ENCODE data around the gene APOA4. TPM values are rescaled to one million over a fixed set of nuclear protein-coding genes. Genes with fewer than 3 reads are reported as not detected.

The APOA4 gene
- total RNA-seq, 2 donors from 2014 or later, result not detected

DNA sequence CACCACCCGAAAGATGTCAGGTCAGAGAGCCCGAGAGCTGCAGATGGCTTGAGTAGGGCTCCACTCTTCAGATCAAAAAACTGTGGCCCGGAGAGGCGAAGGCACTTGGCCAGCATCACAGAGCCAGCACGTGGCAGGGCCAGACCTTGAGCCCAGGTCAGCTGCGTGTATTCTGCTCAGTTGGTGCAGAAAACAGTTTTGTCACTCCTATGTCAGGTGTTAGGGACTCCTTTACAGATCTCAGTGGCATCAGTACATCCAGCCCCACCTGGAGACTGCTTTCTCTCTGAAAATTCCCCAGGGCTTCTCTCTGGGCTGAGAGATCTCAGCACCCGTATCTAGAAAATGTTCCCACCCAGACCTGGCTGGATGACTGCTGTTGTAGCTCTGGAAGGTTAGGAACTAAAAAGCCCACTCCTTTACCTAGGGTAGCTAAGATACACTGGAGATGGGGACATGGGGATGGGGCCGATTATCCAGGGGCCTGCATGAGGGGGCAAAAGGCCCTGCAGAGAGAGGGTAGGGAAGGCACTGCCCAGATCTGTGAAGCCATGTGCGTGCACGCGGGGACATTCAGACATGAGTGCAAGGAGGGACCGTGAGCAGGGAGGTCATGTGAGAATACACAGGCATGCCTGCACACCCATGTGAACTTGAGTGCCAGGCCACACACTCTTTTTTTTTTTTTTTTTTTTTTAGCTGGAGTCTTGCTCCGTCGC is 10.9 kb upstream of the APOA4 start:
- intact Hi-C loops (cut with DNase I, micrococcal nuclease), result no loop called here
- no peak for ATAC-seq
- DNase-seq, result no peak

DNA sequence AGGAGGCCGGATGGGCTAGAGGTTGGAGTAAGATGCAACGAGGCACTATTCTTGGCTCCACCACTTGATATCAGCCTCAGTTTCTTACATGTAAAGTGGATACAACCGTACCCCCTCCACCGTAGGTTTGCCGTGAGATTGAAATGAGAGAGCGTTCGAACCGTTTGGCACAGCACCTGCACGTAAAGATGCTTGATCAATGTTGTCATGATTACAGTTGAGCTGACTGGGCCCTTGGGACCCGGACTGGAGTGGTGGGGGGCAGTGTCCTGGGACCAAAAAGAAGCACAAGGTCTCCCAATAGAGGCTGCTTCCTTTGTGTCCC is 10.3 kb upstream of the APOA4 start:
- intact Hi-C loops (cut with DNase I, micrococcal nuclease), result no loop called here
- no peak for DNase-seq
- no peak for ATAC-seq

DNA sequence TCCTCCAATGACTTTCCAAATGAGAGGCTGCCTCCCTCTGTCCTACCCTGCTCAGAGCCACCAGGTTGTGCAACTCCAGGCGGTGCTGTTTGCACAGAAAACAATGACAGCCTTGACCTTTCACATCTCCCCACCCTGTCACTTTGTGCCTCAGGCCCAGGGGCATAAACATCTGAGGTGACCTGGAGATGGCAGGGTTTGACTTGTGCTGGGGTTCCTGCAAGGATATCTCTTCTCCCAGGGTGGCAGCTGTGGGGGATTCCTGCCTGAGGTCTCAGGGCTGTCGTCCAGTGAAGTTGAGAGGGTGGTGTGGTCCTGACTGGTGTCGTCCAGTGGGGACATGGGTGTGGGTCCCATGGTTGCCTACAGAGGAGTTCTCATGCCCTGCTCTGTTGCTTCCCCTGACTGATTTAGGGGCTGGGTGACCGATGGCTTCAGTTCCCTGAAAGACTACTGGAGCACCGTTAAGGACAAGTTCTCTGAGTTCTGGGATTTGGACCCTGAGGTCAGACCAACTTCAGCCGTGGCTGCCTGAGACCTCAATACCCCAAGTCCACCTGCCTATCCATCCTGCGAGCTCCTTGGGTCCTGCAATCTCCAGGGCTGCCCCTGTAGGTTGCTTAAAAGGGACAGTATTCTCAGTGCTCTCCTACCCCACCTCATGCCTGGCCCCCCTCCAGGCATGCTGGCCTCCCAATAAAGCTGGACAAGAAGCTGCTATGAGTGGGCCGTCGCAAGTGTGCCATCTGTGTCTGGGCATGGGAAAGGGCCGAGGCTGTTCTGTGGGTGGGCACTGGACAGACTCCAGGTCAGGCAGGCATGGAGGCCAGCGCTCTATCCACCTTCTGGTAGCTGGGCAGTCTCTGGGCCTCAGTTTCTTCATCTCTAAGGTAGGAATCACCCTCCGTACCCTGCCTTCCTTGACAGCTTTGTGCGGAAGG is 9.5 kb upstream of the APOA4 start:
- DNase-seq, result no peak
- intact Hi-C loops (cut with DNase I, micrococcal nuclease), result no loop called here
- ATAC-seq, result peak; percentile 23

DNA sequence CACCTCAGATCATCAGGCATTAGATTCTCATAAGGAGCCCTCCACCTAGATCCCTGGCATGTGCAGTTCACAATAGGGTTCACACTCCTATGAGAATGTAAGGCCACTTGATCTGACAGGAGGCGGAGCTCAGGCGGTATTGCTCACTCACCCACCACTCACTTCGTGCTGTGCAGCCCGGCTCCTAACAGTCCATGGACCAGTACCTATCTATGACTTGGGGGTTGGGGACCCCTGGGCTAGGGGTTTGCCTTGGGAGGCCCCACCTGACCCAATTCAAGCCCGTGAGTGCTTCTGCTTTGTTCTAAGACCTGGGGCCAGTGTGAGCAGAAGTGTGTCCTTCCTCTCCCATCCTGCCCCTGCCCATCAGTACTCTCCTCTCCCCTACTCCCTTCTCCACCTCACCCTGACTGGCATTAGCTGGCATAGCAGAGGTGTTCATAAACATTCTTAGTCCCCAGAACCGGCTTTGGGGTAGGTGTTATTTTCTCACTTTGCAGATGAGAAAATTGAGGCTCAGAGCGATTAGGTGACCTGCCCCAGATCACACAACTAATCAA is 8.8 kb upstream of the APOA4 start:
- intact Hi-C loops (cut with DNase I, micrococcal nuclease), result no loop called here
- no peak for ATAC-seq
- DNase-seq, result no peak

DNA sequence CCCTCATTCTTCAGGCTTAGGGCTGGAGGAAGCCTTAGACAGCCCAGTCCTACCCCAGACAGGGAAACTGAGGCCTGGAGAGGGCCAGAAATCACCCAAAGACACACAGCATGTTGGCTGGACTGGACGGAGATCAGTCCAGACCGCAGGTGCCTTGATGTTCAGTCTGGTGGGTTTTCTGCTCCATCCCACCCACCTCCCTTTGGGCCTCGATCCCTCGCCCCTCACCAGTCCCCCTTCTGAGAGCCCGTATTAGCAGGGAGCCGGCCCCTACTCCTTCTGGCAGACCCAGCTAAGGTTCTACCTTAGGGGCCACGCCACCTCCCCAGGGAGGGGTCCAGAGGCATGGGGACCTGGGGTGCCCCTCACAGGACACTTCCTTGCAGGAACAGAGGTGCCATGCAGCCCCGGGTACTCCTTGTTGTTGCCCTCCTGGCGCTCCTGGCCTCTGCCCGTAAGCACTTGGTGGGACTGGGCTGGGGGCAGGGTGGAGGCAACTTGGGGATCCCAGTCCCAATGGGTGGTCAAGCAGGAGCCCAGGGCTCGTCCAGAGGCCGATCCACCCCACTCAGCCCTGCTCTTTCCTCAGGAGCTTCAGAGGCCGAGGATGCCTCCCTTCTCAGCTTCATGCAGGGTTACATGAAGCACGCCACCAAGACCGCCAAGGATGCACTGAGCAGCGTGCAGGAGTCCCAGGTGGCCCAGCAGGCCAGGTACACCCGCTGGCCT is 7.2 kb upstream of the APOA4 start:
- DNase-seq (no peak), ATAC-seq (no peak)

DNA sequence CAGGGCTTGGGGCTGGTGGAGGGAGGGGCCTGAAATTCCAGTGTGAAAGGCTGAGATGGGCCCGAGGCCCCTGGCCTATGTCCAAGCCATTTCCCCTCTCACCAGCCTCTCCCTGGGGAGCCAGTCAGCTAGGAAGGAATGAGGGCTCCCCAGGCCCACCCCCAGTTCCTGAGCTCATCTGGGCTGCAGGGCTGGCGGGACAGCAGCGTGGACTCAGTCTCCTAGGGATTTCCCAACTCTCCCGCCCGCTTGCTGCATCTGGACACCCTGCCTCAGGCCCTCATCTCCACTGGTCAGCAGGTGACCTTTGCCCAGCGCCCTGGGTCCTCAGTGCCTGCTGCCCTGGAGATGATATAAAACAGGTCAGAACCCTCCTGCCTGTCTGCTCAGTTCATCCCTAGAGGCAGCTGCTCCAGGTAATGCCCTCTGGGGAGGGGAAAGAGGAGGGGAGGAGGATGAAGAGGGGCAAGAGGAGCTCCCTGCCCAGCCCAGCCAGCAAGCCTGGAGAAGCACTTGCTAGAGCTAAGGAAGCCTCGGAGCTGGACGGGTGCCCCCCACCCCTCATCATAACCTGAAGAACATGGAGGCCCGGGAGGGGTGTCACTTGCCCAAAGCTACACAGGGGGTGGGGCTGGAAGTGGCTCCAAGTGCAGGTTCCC is 6.5 kb upstream of the APOA4 start, which contains the start of gene APOC3:
APOC3 (plus strand) TSS at position 383 of the 659 bp plus-strand sequence. CDS start 676 bp downstream, outside the sequence.
- no peak for DNase-seq
- peak; percentile 21 for ATAC-seq
- intact Hi-C loops (cut with DNase I, micrococcal nuclease), result no loop called here

More for the DNA sequence above, 7.2 kb upstream of the APOA4 start:
- intact Hi-C loops (cut with DNase I, micrococcal nuclease), result no loop called here

DNA sequence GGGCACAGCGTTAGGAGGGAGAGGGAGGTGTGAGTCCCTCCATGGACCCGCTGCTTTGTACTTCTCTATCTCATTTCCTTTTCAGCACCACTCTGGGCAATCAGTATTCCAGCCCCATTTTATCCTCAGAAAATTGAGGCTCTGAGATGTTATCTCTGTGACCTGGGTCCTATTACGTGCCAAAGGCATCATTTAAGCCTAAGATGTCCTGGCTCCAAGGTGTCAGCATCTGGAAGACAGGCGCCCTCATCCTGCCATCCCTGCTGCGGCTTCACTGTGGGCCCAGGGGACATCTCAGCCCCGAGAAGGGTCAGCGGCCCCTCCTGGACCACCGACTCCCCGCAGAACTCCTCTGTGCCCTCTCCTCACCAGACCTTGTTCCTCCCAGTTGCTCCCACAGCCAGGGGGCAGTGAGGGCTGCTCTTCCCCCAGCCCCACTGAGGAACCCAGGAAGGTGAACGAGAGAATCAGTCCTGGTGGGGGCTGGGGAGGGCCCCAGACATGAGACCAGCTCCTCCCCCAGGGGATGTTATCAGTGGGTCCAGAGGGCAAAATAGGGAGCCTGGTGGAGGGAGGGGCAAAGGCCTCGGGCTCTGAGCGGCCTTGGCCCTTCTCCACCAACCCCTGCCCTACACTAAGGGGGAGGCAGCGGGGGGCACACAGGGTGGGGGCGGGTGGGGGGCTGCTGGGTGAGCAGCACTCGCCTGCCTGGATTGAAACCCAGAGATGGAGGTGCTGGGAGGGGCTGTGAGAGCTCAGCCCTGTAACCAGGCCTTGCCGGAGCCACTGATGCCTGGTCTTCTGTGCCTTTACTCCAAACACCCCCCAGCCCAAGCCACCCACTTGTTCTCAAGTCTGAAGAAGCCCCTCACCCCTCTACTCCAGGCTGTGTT is 5.8 kb upstream of the APOA4 start:
- ATAC-seq, result no peak
- DNase-seq, result no peak
- intact Hi-C loops (cut with DNase I, micrococcal nuclease), result no loop called here

DNA sequence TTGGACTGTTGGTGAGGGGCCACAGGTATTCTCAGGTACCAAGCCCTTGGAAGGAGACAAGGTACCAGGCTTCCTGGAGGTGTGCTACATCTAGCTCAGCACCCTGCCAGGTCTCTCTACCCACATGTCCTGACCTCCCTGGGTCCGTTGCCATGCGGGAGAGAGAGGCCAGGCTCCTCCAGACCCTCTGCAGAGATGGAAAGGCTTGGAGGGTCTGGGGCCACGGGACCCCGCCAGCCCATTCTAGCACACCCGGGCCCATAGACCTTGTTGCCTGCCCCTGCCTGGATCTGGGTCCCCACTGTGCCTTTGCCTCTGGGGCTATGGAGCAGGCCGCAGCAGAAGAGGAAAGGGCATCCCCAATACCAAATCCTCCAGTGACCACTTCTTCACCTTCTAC is 4.4 kb upstream of the APOA4 start:
- DNase-seq, result no peak
- intact Hi-C loops (cut with DNase I, micrococcal nuclease), result no loop called here
- no peak for ATAC-seq

DNA sequence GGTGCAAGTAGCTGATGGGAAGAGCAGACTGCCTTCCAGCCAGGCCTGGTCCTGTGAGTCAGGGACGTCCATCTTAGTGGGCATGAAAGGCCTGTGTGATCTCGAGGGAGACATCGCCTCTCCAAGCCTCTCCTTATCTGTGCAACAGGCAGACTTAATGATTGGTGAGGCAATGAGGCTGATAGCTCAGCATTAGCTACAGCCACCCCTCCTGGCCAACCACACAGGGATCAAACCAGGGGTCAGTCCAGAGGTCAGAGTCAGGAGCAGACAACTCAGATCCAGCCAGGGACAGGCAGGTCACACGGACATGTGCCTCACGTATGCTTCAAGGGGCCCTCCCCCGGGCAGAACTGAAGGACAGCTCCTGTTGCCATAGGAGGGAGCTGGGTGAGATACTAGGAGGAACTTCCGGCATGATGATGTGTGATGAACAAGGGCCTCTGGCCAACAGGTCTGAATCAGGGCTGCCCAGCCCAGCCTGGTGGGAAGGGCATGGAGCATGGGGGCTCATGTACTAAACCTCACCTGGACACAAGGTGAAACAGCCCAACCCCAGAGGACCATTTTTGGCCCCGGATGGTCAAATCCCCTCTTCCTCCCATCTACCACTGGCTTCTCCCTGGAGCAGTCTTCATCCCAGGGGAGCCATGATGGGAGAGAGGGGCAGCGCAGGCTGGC is 3.8 kb upstream of the APOA4 start:
- ATAC-seq, result no peak
- intact Hi-C loops (cut with DNase I, micrococcal nuclease), result no loop called here

DNA sequence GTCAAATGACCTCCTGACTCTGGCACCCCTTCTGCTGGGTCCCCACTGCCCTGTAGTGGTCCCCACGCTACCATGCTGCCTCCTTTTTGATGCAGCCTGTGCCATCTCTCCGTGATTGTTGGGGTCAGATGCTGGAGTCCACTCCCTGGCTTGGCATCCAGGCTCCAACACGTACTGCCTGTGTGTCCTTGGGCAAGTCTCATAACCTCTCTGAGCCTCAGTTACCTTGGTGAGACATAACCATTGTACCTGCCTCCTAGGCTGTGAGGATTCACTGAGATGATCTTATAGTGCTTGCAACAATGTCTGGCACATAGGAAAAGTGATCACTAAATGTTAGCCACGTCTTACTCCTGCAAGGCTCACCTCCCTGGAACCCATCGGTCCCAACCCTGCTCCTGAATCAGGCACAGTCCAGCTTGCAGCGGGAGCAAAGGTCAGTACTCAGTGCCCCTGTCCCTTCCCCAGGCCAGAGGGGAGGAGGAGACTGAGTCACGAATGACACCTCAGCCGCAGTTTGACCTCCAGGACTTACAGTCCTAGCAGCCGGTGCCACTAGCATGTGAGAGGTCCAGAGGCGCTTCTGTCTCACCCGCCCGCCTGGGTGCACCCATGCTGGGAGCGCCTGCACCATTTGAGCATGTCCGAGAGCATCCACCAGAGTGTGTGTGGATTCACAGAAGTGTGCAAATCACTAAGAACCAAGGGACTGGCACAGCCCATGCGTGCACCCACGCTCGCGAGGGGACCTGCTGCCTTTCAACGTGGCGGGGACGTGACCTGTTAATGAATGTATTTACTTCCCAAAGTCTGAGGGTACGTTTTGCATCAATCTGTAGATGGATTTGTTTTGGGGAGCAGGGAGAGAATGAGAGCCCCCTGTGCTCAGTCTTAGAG is 3.0 kb upstream of the APOA4 start:
- DNase-seq (no peak), ATAC-seq (no peak)
- intact Hi-C loops (cut with DNase I, micrococcal nuclease), result no loop called here

More for the DNA sequence above, 3.8 kb upstream of the APOA4 start:
- DNase-seq, result no peak

DNA sequence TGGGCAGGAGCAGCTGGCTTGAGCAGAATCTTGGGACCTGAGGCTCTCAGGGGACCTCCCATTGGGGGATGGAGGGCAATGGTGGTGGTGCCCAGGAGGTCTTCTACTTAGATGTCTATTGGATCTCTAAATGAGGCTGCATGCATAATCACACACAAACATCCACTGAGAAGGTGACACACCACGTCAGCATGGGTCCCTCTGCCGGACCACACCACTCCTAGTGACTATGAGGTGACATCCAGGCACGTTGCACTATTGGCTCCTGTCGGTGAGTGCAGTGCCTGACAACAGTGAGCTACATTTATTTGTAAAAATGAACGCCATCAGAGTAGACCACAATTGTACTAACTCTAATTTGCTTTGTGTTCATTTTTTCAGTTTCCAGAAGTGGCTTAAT is 2.3 kb upstream of the APOA4 start:
- DNase-seq (no peak), ATAC-seq (no peak)
- intact Hi-C loops (cut with DNase I, micrococcal nuclease), result no loop called here

DNA sequence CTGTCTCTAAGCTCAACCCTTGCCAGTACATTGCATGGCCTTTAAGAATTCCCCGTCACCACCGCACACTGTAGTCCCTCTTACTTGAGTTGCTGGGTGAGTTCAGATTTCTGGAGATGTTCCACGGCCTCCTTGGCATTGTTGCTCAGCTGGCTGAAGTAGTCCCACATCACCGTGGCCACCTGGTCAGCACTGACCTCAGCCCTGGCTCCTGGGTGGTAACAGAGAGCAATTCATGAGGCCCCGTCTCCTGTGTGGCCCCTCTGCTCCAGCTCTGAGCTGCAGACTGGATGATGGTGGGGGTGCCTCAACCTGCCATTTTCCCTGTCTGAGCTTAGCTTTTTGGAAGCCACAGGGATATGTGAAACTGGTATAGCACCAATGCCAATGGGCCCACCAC is 529 bp downstream of the APOA4 start:
- DNase-seq (no peak), ATAC-seq (no peak)
- intact Hi-C loops (cut with DNase I, micrococcal nuclease), result no loop called here

DNA sequence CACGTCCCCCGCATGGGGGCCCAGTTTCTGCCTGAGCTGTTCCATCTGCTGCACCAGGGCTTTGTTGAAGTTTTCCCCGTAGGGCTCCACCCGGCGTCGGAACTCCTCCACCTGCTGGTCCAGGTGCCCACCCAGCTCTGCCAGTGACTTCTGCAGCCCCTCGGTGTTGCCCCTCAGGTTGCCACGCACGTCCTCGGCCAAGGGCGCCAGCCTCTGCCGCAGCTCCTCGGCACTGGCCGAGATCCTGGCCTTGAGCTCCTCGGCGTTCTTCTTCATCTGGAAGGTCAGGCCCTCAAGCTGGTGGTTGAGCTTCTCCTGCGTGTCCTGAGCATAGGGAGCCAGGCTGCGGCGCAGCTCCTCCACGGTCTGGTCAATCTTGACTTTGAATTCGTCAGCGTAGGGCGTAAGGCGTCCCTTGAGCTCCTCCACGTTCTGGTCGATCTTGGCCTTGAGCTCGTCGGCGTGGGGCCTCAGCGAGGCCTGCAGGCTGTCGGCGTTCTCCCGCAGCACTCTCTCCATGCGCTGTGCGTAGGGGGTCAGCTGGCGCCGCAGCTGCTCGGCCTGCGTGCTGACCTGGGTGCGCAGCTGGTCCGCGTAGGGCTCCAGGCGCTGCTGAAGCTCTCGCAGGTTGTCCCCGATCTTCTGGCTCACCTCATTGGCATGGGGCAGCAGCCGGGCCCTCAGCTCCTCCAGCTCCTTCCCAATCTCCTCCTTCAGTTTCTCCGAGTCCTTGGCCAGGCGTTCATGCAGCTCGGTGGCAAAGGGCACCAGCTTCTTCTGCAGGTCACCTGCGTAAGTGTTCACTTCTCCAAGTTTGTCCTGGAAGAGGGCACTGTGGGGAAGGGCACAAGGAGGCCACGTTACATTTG is 1.8 kb downstream of the APOA4 start:
- ATAC-seq (no peak), DNase-seq (no peak)
- intact Hi-C loops (cut with DNase I, micrococcal nuclease), result no loop called here

DNA sequence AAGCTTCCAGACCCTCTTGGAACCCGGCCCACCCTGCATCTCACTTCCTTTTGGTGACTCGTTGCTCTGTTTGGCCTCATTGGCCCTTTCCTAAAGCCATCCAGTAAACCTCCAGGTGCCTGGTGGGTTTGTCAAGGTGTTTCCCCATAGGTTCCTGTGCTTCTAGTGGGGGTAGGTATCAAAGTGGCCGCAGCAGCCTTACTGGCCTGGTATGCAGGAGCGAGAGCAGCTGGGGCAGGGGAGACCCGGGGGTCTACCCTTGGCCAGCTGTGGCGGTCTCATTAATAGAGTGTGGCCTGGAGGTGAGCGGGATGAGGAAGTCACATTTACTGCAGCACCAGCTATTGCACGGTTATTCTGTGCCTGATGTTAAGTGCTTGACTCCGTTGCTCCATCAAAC is 4.1 kb downstream of the APOA4 start:
- no peak for ATAC-seq
- no peak for DNase-seq
- intact Hi-C loops (cut with DNase I, micrococcal nuclease), result no loop called here

DNA sequence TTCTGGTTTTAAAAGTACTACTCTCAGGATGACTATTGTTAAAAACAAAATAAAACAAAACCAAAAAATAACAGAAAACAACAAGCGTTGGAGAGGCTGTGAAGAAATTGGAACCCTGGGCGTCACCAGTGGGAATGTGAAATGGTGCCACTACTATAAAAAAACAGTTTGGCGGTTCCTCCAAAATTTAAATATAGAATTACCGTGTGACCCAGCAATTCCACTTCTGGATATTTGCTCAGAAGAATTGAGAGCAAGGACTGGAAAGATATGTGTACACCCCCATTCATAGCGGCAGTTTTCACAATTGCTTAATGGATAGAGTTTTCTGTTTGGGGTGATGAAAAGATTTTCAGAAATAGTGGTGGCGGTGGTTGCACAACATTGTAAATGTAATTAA is 8.6 kb downstream of the APOA4 start:
- DNase-seq (no peak), ATAC-seq (no peak)
- intact Hi-C loops (cut with DNase I, micrococcal nuclease), result no loop called here

Measured in left colon (tissue), 2 donors.